Fibroblast of villous mesenchyme (primary cell): ENCODE results near the gene MAGI1. TPM values are rescaled to one million over a fixed set of nuclear protein-coding genes. Genes with fewer than 3 reads are reported as not detected.

Experiments used
- DNase-seq: peaks from one replicate; pipeline ENCODE4 v3.0.0-alpha.2; 2010; ENCODE audit warnings: low read depth
- H3K4me3 ChIP-seq: 2 replicates; pipeline ENCODE4 v1.5.1; 2011; ENCODE audit warnings: low read depth, mild to moderate bottlenecking, low read length
- CTCF ChIP-seq: IDR thresholded peaks from 2 replicates; pipeline ENCODE4 v1.5.1; 2012; ENCODE audit warnings: low read depth, mild to moderate bottlenecking, low read length; ENCODE audit not compliant: insufficient read depth
- total RNA-seq: library from RNA; depleted of rRNA; stranded (reverse); fragments of >200 nt; gene quantifications from 2 replicates; pipeline ENCODE4 v1.2.3, GENCODE V29; 2012

The MAGI1 gene
- total RNA-seq, 1 donor, result 20.7 TPM

- H3K4me3 ChIP-seq, result no peak overlapping the region
- no peak for TF ChIP-seq CTCF
Observed at GRCh38 chr3:65558826-65559225, 479.9 kb downstream of the MAGI1 start.

GRCh38 chr3:65557899-65558564 lies 480.7 kb downstream of the MAGI1 start:
- H3K4me3 ChIP-seq, result no peak overlapping the region
- TF ChIP-seq CTCF, result no peak
- DNase-seq, result no peak

More at GRCh38 chr3:65558826-65559225, 479.9 kb downstream of the MAGI1 start:
- DNase-seq, result no peak

- TF ChIP-seq CTCF, result no peak
- H3K4me3 ChIP-seq, result no peak overlapping the region
- DNase-seq, result no peak
Observed at GRCh38 chr3:65556934-65557577, 481.7 kb downstream of the MAGI1 start.

GRCh38 chr3:65552434-65552833 lies 486.3 kb downstream of the MAGI1 start:
- TF ChIP-seq CTCF, result no peak
- DNase-seq, result no peak

GRCh38 chr3:65551945-65552344 lies 486.8 kb downstream of the MAGI1 start:
- no peak overlapping the region for H3K4me3 ChIP-seq
- no peak for TF ChIP-seq CTCF
- DNase-seq, result no peak

More at GRCh38 chr3:65552434-65552833, 486.3 kb downstream of the MAGI1 start:
- H3K4me3 ChIP-seq, result no peak overlapping the region

- H3K4me3 ChIP-seq, result no peak overlapping the region
- TF ChIP-seq CTCF, result no peak
- DNase-seq, result no peak
Observed at GRCh38 chr3:65550137-65550536, 488.6 kb downstream of the MAGI1 start.

GRCh38 chr3:65549626-65549959 lies 489.1 kb downstream of the MAGI1 start:
- TF ChIP-seq CTCF, result no peak
- no peak for DNase-seq
- no peak overlapping the region for H3K4me3 ChIP-seq
